IMR-90 (cell line): ENCODE data around the gene RNGTT. TPM values are rescaled to one million over a fixed set of nuclear protein-coding genes. Genes with fewer than 3 reads are reported as not detected.

Experiments used
- ATAC-seq: fragments of 200-7000 bp; cut with Tn5 transposase; 2 replicates; pipeline ENCODE4 v1.9.1; 2020; ENCODE audit warnings: low read depth, mild to moderate bottlenecking, moderate library complexity
- BruUV-seq: library from RNA; stranded (reverse); fragments of 400-500 nt; replicated peaks from 2 replicates; lab custom pipeline; 2021; lab: Mats Ljungman, UMichigan
- CTCF ChIA-PET: fragments of 300-600 bp; formaldehyde crosslinking; extraction: SDS; loops from one replicate; lab custom pipeline; 2021; ENCODE audit warnings: antibody characterized with exemption; lab: Yijun Ruan, JAX
- POLR2A ChIA-PET: fragments of 300-600 bp; sonication (Branson Sonifier 250); formaldehyde crosslinking; loops from one replicate; lab custom pipeline; 2022; ENCODE audit warnings: antibody characterized with exemption; ENCODE audit not compliant: unreplicated experiment; lab: Charles Lee
- DNase-seq: peaks from one replicate; pipeline ENCODE4 v3.0.0; 2013
- H2AFZ ChIP-seq: replicated peaks from 2 replicates; pipeline ENCODE3; 2013; ENCODE audit warnings: low read length, mild to moderate bottlenecking; ENCODE audit not compliant: poor library complexity
- H2AK5ac ChIP-seq: 2 replicates; pipeline ENCODE4 v1.6.1; 2013; ENCODE audit warnings: low read depth, low read length, inconsistent platforms
- H2AK9ac ChIP-seq: replicated peaks from 2 replicates; pipeline ENCODE3; 2013; ENCODE audit warnings: mild to moderate bottlenecking, low read depth, low read length, moderate library complexity; ENCODE audit not compliant: poor library complexity
- H2BK120ac ChIP-seq: 2 replicates; pipeline ENCODE4 v1.6.1; 2013; ENCODE audit warnings: low read depth, low read length, inconsistent platforms
- H2BK15ac ChIP-seq: 3 replicates; pipeline ENCODE4 v1.6.1; 2013; ENCODE audit warnings: low read depth, low read length, inconsistent platforms
- H2BK20ac ChIP-seq: 2 replicates; pipeline ENCODE4 v1.6.1; 2013; ENCODE audit warnings: low read depth, mild to moderate bottlenecking, inconsistent platforms, low read length, moderate library complexity
- H2BK5ac ChIP-seq: 2 replicates; pipeline ENCODE4 v1.6.1; 2013; ENCODE audit warnings: mild to moderate bottlenecking, low read depth, low read length, inconsistent platforms; ENCODE audit not compliant: poor library complexity, severe bottlenecking
- H3K14ac ChIP-seq: replicated peaks from 2 replicates; pipeline ENCODE4 v1.6.1; 2013; ENCODE audit warnings: low read depth, low read length, inconsistent platforms
- H3K18ac ChIP-seq: 2 replicates; pipeline ENCODE4 v1.6.1; 2013; ENCODE audit warnings: low read depth, low read length, control low read depth
- H3K23ac ChIP-seq: 2 replicates; pipeline ENCODE4 v1.6.1; 2013; ENCODE audit warnings: low read depth, low read length, inconsistent platforms
- H3K27ac ChIP-seq: 2 replicates; pipeline ENCODE4 v1.5.1; 2013; ENCODE audit warnings: mild to moderate bottlenecking, control low read depth, low read length; ENCODE audit not compliant: insufficient read depth
- H3K27me3 ChIP-seq: 2 replicates; pipeline ENCODE4 v1.6.1; 2013; ENCODE audit warnings: low read length; ENCODE audit not compliant: control insufficient read depth, insufficient read depth
- H3K36me3 ChIP-seq: 2 replicates; pipeline ENCODE4 v1.6.1; 2013; ENCODE audit warnings: low read length, mixed read lengths; ENCODE audit not compliant: control insufficient read depth, insufficient read depth
- H3K4ac ChIP-seq: 2 replicates; pipeline ENCODE4 v1.6.1; 2013; ENCODE audit warnings: low read depth, low read length, inconsistent platforms
- H3K4me1 ChIP-seq: 2 replicates; pipeline ENCODE4 v1.6.1; 2013; ENCODE audit warnings: low read length, mixed read lengths; ENCODE audit not compliant: control insufficient read depth, insufficient read depth
- H3K4me2 ChIP-seq: 2 replicates; pipeline ENCODE4 v1.6.1; 2013; ENCODE audit warnings: low read depth, mild to moderate bottlenecking, control low read depth, low read length, moderate library complexity
- H3K4me3 ChIP-seq: 2 replicates; pipeline ENCODE4 v1.5.1; 2013; ENCODE audit warnings: low read depth, mild to moderate bottlenecking, control low read depth, low read length, moderate library complexity; ENCODE audit not compliant: insufficient read depth
- H3K56ac ChIP-seq: 2 replicates; pipeline ENCODE4 v1.6.1; 2013; ENCODE audit warnings: low read length, inconsistent platforms; ENCODE audit not compliant: insufficient read depth; ENCODE audit errors: extremely low read depth
- H3K79me1 ChIP-seq, 2 experiments: 2 replicates each; pipeline ENCODE4 v1.6.1; 2013; ENCODE audit warnings: low read length in 2 of 2, inconsistent platforms in 1 of 2, low read depth in 1 of 2
- H3K9ac ChIP-seq: 2 replicates; pipeline ENCODE4 v1.6.1; 2013; ENCODE audit warnings: low read depth, low read length, control low read depth
- H3K9me1 ChIP-seq: 2 replicates; pipeline ENCODE4 v1.6.1; 2013; ENCODE audit warnings: low read length, inconsistent platforms; ENCODE audit not compliant: insufficient read depth
- H3K9me3 ChIP-seq: 2 replicates; pipeline ENCODE4 v1.6.1; 2013; ENCODE audit warnings: low read length; ENCODE audit not compliant: control insufficient read depth, insufficient read depth
- H4K20me1 ChIP-seq: 2 replicates; pipeline ENCODE4 v1.6.1; 2013; ENCODE audit warnings: low read length, inconsistent platforms; ENCODE audit not compliant: insufficient read depth
- H4K5ac ChIP-seq: 2 replicates; pipeline ENCODE4 v1.6.1; 2013; ENCODE audit warnings: mild to moderate bottlenecking, low read depth, low read length, control low read depth
- H4K8ac ChIP-seq, 2 experiments: 2 replicates each; pipeline ENCODE4 v1.6.1; 2013; ENCODE audit warnings: low read depth in 2 of 2, low read length in 2 of 2, control low read depth in 1 of 2, inconsistent platforms in 1 of 2
- H4K91ac ChIP-seq: 2 replicates; pipeline ENCODE4 v1.6.1; 2013; ENCODE audit warnings: low read depth, low read length, inconsistent platforms; ENCODE audit not compliant: insufficient read depth
- BHLHE40 ChIP-seq: fragments of 150-350 bp; IDR thresholded peaks from 2 replicates; pipeline ENCODE4 v1.6.1; 2016; ENCODE audit warnings: mild to moderate bottlenecking, low read depth, low read length
- CHD1 ChIP-seq: IDR thresholded peaks from 2 replicates; pipeline ENCODE4 v1.6.1; 2012; ENCODE audit warnings: low read depth, low read length, improper control_type of control experiment
- FOS ChIP-seq: fragments of 150-350 bp; IDR thresholded peaks from 2 replicates; pipeline ENCODE4 v1.6.1; 2016; ENCODE audit warnings: low read depth, low read length
- RAD21 ChIP-seq: IDR thresholded peaks from 2 replicates; pipeline ENCODE4 v1.6.1; 2012; ENCODE audit warnings: low read length, improper control_type of control experiment
- RFX5 ChIP-seq: IDR thresholded peaks from 2 replicates; pipeline ENCODE4 v1.8.0; 2012; ENCODE audit warnings: low read depth, mild to moderate bottlenecking, low read length, moderate library complexity
- SMC3 ChIP-seq: fragments of 150-350 bp; IDR thresholded peaks from 2 replicates; pipeline ENCODE4 v1.6.1; 2016; ENCODE audit warnings: low read depth, mild to moderate bottlenecking, antibody characterized with exemption, low read length, moderate library complexity
- WGBS, 2 experiments: methylation state at CpG; one replicate each; pipeline versions ENCODE4 v1.1.5 to v1.1.7; 2013; ENCODE audit warnings: missing lambda C conversion rate in 2 of 2; ENCODE audit not compliant: insufficient read length in 1 of 2; ENCODE audit errors: extremely low coverage in 2 of 2; 5-methylcytosine and 5-hydroxymethylcytosine counted together
- dilution Hi-C: fragments of 300-500 bp; cut with HindIII; formaldehyde crosslinking; loops from one replicate; pipeline ENCODE4 v1.14.3; 2018; ENCODE audit warnings: low sequenced_read_pairs; ENCODE audit not compliant: unreplicated experiment
- in situ Hi-C: fragments of 300-500 bp; cut with MboI; formaldehyde crosslinking; loops from 3 replicates; pipeline ENCODE4 v1.14.3; 2019; ENCODE audit warnings: low sequenced_read_pairs, inconsistent platforms, mixed read lengths
- intact Hi-C: fragments of 100-400 bp; cut with micrococcal nuclease; formaldehyde crosslinking; loops from 2 replicates; pipeline ENCODE4 v1.10.0; 2022
- polyA plus RNA-seq, 3 experiments: library from polyadenylated mRNA; depleted of rRNA; stranded (reverse); fragments of >200 nt; gene quantifications; 2 replicates each; pipeline ENCODE4 v1.2.3, GENCODE V29; 2012; ENCODE audit warnings: low replicate concordance in 1 of 3
- total RNA-seq: library from RNA; depleted of rRNA; stranded (reverse); fragments of >200 nt; gene quantifications from 2 replicates; pipeline ENCODE4 v1.2.3, GENCODE V29; 2012

Gene RNGTT
- total and polyA plus RNA-seq, 2 of the 4 experiments (the other 2 are of a cell fraction) = 5.4 to 21.7 TPM

- TF ChIP-seq RAD21 = no peak
- TF ChIP-seq BHLHE40 = no peak
- TF ChIP-seq SMC3 = no peak
- no peak for TF ChIP-seq FOS
- TF ChIP-seq CHD1 = no peak
- no peak for TF ChIP-seq RFX5
- intact Hi-C loops = loop anchor here (2.0 to 5.0 kb wide), 5 partner anchors 91 to 1479 kb away; partner anchors contain the start of genes AKIRIN2 and CNR1
- Histone ChIP-seq H2BK20ac (no peak overlapping the region), H4K91ac (no peak overlapping the region), H3K18ac (no peak overlapping the region), H3K23ac (no peak overlapping the region), H3K4ac (no peak overlapping the region), H2BK5ac (no peak overlapping the region), H4K20me1 (no peaks in the 10 kb centered on the region), H3K4me2 (no peak overlapping the region), H2BK15ac (no peak overlapping the region), H3K4me3 (no peak overlapping the region), H3K27me3 (no peaks in the 10 kb centered on the region), H3K9me1 (0 out of 2 replicates have a peak, but pooled peaks cover 3% of the 10 kb centered on the region), H2BK120ac (no peak overlapping the region), H3K27ac (no peak overlapping the region), H3K9ac (no peak overlapping the region), H3K4me1 (peaks cover 7% of the 10 kb centered on the region), H2AFZ (no peak overlapping the region), H4K5ac (no peak overlapping the region), H2AK5ac (no peak overlapping the region), H3K79me1 (0 out of 4 replicates have a peak, but pooled peaks cover 0 to 4% of the 10 kb centered on the region in 2 experiments), H3K56ac (no peak overlapping the region), H2AK9ac (no peak overlapping the region), H3K14ac (no peak overlapping the region), H3K36me3 (no peaks in the 10 kb centered on the region), H4K8ac (no peak overlapping the region), H3K9me3 (no peaks in the 10 kb centered on the region)
- DNase-seq (no peak), ATAC-seq (no peak)
- CTCF ChIA-PET = interaction anchor here (0.6 to 2.2 kb wide), 12 partner anchors 9 to 1432 kb away, joined by 3 to 9 read pairs (median 3); no protein-coding TSS in a partner anchor
- dilution Hi-C loops = no loop called here
- no TSS peak for BruUV-seq
- in situ Hi-C loops = loop anchor here (5.0 to 25.0 kb wide), 2 partner anchors 939 to 1309 kb away; no protein-coding TSS in a partner anchor
- POLR2A ChIA-PET = no interaction called here
- WGBS, 2 experiments = 73% methylated on average over 2 of the region's 3 CpGs; no CpG with 5 or more reads in 1 of the 2 experiments
Measured at GRCh38 chr6:88871498-88871897, 91.9 kb downstream of the RNGTT start.
